RWPE1 (cell line): Measurements from ENCODE around the gene CLEC4F.

ENCODE experiments used
- CTCF ChIA-PET: fragments of 350-600 bp; sonication (Branson Sonifier 250); formaldehyde crosslinking; extraction: SDS; loops from one replicate; lab custom pipeline; 2021; lab: Yijun Ruan, JAX
- POLR2A ChIA-PET: fragments of 400-600 bp; formaldehyde crosslinking; extraction: SDS; loops from one replicate; lab custom pipeline; 2020; ENCODE audit warnings: antibody characterized with exemption; ENCODE audit not compliant: low non-redundant PET; lab: Yijun Ruan, JAX
- DNase-seq: peaks from one replicate; pipeline ENCODE4 v3.0.0; 2012; ENCODE audit warnings: low spot score
- H3K27ac ChIP-seq: fragments of 450-650 bp; 2 replicates; pipeline ENCODE4 v1.5.1; 2017
- TF ChIP-seq, protein P1 (sequence below): fragments of 450-650 bp; conservative IDR thresholded peaks from 2 replicates; pipeline ENCODE4 v1.5.1; 2017; ENCODE audit warnings: low read depth, mild to moderate bottlenecking

CLEC4F gene

DNA sequence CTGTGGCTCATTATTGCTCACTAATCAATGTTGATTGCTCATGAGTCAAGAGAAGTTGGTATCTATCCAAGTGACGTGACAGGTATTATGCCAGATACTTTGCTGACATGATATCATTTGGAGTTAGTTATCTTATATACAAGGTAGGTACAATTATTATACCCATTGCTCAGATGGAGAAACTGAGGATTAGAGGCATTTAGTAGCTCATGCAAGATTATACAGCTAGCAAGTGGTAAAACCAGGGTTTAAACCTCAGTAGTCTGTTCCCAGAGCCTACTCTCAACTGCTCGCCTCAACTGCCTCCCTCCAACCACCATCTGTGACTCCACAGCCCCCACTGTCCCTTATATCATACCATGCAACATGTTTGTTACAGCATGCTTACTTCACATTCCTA lies 36.1 kb downstream of the CLEC4F start:
- ChIA-PET POLR2A (no interaction called here), CTCF (interaction anchor here (0.7 kb wide), 1 partner anchor 97 kb away, joined by 5 read pairs; no protein-coding TSS in a partner anchor)
- no peak overlapping the region for H3K27ac ChIP-seq
- TF ChIP-seq, protein P1, sequence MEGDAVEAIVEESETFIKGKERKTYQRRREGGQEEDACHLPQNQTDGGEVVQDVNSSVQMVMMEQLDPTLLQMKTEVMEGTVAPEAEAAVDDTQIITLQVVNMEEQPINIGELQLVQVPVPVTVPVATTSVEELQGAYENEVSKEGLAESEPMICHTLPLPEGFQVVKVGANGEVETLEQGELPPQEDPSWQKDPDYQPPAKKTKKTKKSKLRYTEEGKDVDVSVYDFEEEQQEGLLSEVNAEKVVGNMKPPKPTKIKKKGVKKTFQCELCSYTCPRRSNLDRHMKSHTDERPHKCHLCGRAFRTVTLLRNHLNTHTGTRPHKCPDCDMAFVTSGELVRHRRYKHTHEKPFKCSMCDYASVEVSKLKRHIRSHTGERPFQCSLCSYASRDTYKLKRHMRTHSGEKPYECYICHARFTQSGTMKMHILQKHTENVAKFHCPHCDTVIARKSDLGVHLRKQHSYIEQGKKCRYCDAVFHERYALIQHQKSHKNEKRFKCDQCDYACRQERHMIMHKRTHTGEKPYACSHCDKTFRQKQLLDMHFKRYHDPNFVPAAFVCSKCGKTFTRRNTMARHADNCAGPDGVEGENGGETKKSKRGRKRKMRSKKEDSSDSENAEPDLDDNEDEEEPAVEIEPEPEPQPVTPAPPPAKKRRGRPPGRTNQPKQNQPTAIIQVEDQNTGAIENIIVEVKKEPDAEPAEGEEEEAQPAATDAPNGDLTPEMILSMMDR, result no peak
- no peak for DNase-seq

DNA sequence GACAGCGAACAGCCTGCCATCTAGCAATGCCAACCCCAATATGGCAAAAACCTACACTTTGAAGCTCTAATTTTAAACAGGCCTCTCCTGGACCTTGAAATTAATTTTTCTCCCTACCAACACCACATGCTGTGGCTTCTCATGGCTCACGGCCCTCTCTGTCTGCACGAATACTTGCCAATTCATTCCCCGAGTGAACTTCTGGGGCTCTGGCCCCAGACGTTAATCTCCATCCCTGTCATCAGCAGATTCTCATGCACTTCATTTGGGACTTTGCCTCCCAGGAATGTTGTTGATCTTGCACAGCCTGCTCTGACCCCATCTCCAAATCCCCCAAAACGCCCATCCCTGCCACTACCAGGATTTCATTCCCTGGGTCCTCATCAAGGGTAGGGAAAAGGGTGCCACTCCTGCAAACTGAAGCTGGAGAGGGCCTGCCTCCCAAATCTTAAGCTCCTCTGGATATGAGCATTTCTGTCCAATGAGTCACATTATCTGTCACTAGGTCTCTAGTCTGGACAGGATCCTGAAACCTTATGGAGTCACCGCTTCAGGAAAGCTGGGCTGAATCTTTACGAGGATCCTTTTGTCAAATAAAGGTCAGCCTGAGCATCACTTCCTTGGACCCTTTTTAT lies 40.4 kb downstream of the CLEC4F start:
- ChIA-PET POLR2A (no interaction called here), CTCF (no interaction called here)
- TF ChIP-seq, protein P1, result no peak
- no peak overlapping the region for H3K27ac ChIP-seq
- DNase-seq, result peak; percentile 38

DNA sequence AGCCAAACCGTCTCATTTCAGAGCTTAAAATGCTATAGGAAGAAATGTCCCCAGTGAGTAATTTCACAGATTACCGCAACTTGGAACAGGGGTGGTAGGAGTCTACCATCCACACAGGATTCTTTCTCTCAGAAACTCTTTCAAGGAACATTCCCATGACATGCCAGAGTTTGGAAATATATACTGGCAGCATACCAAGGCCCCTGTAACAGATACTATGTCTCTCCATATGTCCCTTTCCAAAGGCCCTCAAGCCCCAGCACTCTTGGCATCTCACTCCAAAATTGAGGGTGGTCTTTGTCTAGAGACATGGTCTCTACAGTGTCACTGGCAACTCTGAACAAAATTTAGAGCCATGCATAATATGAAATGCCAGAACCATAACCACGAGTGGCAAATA lies 40.9 kb downstream of the CLEC4F start:
- no peak for DNase-seq
- CTCF ChIA-PET, result interaction anchor here (0.5 kb wide), 1 partner anchor 32 kb away, joined by 4 read pairs; no protein-coding TSS in a partner anchor
- H3K27ac ChIP-seq, result no peak overlapping the region
- POLR2A ChIA-PET, result no interaction called here
- TF ChIP-seq, protein P1, result no peak

DNA sequence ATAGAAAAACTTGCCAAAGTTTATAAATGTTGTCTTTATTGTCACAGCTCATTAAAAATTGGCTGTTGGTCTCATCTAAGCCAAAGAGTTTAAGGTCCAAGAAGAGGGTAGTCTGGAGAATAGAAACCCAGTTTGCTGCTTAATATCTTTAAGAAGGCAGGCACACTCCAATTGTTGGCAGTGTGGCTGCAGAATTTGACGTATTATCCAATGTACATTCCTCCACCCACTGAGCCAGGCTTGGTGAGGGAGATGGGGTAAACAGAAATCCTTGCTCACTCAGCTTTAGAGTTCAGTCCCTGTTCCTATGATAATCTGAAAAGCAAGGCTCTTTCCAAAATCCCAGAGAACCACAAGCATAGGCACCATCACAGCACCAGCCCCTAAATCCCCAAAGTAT lies 41.7 kb downstream of the CLEC4F start:
- TF ChIP-seq, protein P1, result no peak
- DNase-seq, result no peak
- ChIA-PET POLR2A (no interaction called here), CTCF (interaction anchor here (0.6 to 0.7 kb wide), 3 partner anchors 10 to 639 kb away, joined by 3 read pairs; no protein-coding TSS in a partner anchor)
- H3K27ac ChIP-seq, result no peak overlapping the region

DNA sequence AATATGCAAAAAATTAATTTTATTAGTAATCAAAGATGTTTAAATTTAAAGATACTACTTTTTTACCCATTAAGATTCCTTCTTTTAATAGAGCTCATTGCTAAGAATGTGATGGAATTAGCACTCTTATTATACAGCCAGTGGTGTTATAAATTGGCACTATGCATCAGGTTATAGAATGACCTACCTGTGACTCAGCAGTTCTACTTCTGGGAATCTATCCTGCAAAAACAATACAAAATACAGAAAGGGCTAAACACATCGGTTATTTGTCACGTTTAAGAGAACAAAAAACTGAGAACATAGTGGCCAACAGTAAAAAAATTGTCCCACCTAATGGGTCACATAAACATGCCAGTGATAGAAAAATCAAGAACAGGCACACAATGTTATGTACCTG lies 42.9 kb downstream of the CLEC4F start:
- ChIA-PET POLR2A (no interaction called here), CTCF (interaction anchor here (0.6 to 0.7 kb wide), 2 partner anchors 45 to 505 kb away, joined by 5 read pairs; no protein-coding TSS in a partner anchor)
- TF ChIP-seq, protein P1, result no peak
- DNase-seq, result no peak
- no peak overlapping the region for H3K27ac ChIP-seq

DNA sequence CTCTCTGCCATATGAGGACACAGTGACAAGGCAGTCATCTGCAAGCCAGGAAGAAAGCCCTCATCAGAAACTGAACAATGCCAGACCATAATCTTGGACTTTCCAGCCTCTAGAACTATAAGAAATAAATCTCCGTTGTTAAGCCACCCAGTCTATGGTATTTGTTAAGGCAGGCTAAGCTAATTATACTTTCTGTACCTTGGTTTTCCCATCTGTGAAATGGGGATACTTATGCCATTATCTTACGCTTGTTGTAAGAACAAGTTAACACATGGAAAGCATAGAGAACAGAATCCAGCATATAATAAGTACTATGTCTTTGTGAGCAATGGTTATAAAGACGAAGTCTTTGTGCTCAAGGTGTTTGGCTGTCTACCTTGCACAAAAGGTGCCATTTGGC lies 44.1 kb downstream of the CLEC4F start:
- DNase-seq, result no peak
- H3K27ac ChIP-seq, result no peak overlapping the region
- TF ChIP-seq, protein P1, result no peak
- ChIA-PET POLR2A (no interaction called here), CTCF (no interaction called here)
